HepG2 (cell line): ENCODE data around the gene YIPF4. TPM values are rescaled to one million over a fixed set of nuclear protein-coding genes. Genes with fewer than 3 reads are reported as not detected.

ENCODE experiments used
- ATM ChIP-seq: fragments of 450-650 bp; IDR thresholded peaks from 2 replicates; pipeline ENCODE4 v1.7.1; 2017; ENCODE audit warnings: mild to moderate bottlenecking, borderline replicate concordance
- ATRX ChIP-seq: sonication (generic); formaldehyde crosslinking; IDR thresholded peaks from 2 replicates; pipeline ENCODE4 v1.4.0; 2020; ENCODE audit warnings: missing genetic modification reagents, borderline replicate concordance
- CC2D1A ChIP-seq: sonication (generic); formaldehyde crosslinking; IDR thresholded peaks from 2 replicates; pipeline ENCODE4 v1.8.1; 2023; ENCODE audit warnings: mild to moderate bottlenecking, missing genetic modification reagents
- FOXM1 ChIP-seq: sonication (generic); formaldehyde crosslinking; IDR thresholded peaks from 2 replicates; pipeline ENCODE4 v1.5.0; 2020; ENCODE audit warnings: missing genetic modification reagents
- HHEX ChIP-seq: IDR thresholded peaks from 2 replicates; pipeline ENCODE4 v1.6.1; 2016; ENCODE audit warnings: control low read depth
- MTF2 ChIP-seq: sonication (generic); formaldehyde crosslinking; IDR thresholded peaks from 2 replicates; pipeline ENCODE4 v1.5.0; 2020; ENCODE audit warnings: missing genetic modification reagents, borderline replicate concordance
- NR2F6 ChIP-seq, 2 experiments: IDR thresholded peaks; 2 replicates each; pipeline ENCODE4 v1.6.1; 2016; ENCODE audit warnings: antibody characterized with exemption in 1 of 2, mild to moderate bottlenecking in 1 of 2
- PHF5A ChIP-seq: IDR thresholded peaks from one replicate; pipeline ENCODE4 v1.6.1; 2018; ENCODE audit warnings: low read depth, missing genetic modification reagents; ENCODE audit not compliant: unreplicated experiment
- RBAK ChIP-seq: sonication (generic); formaldehyde crosslinking; IDR thresholded peaks from 2 replicates; pipeline ENCODE4 v1.5.1; 2020; ENCODE audit warnings: mild to moderate bottlenecking, missing genetic modification reagents
- RELA ChIP-seq: sonication (generic); formaldehyde crosslinking; IDR thresholded peaks from 2 replicates; pipeline ENCODE4 v1.4.0; 2020; ENCODE audit warnings: missing genetic modification reagents
- SOX6 ChIP-seq, 2 experiments: fragments of 450-650 bp in 1 of 2; sonication (generic) in 1 of 2; formaldehyde crosslinking in 1 of 2; IDR thresholded peaks; 2 replicates each; pipeline versions ENCODE4 v1.4.0 to v1.6.1; 2017 to 2020; ENCODE audit warnings: antibody characterized with exemption in 1 of 2, mild to moderate bottlenecking in 1 of 2, missing genetic modification reagents in 1 of 2
- SP1 ChIP-seq, 2 experiments: fragments of 450-650 bp in 1 of 2; sonication (generic) in 1 of 2; formaldehyde crosslinking in 1 of 2; IDR thresholded peaks; 2 replicates each; pipeline versions ENCODE4 v1.4.0 to v1.6.1; 2016 to 2020; ENCODE audit warnings: missing genetic modification reagents in 1 of 2
- SUZ12 ChIP-seq: fragments of 150-350 bp; IDR thresholded peaks from 2 replicates; pipeline ENCODE4 v1.6.1; 2014; ENCODE audit warnings: low read depth, low read length
- ZKSCAN5 ChIP-seq: sonication (generic); formaldehyde crosslinking; IDR thresholded peaks from 2 replicates; pipeline ENCODE4 v1.5.1; 2020; ENCODE audit warnings: mild to moderate bottlenecking, missing genetic modification reagents
- ZMAT3 ChIP-seq: sonication (generic); formaldehyde crosslinking; conservative IDR thresholded peaks from 2 replicates; pipeline ENCODE4 v1.7.0; 2021; ENCODE audit warnings: missing genetic modification reagents
- ZNF3 ChIP-seq: IDR thresholded peaks from 2 replicates; pipeline ENCODE4 v1.7.0; 2017; ENCODE audit warnings: inconsistent platforms
- polyA plus RNA-seq, 8 experiments: library from polyadenylated mRNA; depleted of rRNA in 3 of 8; stranded (reverse) in 7 of 8; unstranded in 1 of 8; fragments of >200 nt; fragmentation: Illumina TruSeq in 4 of 8; extraction: Trizol in 4 of 8; gene quantifications; 2 replicates each; pipeline versions ENCODE4 v1.2.1 to v1.2.3, GENCODE V29; 2011 to 2016; ENCODE audit warnings: low read depth in 4 of 8, missing spikeins in 1 of 8, mixed read lengths in 1 of 8; ENCODE audit not compliant: insufficient read depth in 1 of 8
- total RNA-seq, 5 experiments: library from RNA; depleted of rRNA; stranded (reverse); fragments of >200 nt; fragmentation: Illumina TruSeq; extraction: Trizol; gene quantifications; 2 replicates each; pipeline ENCODE4 v1.2.3, GENCODE V29; 2016; ENCODE audit warnings: low read depth in 1 of 5
- TF ChIP-seq, protein P1 (sequence below): sonication (generic); formaldehyde crosslinking; IDR thresholded peaks from 2 replicates; pipeline ENCODE4 v1.5.1; 2020; ENCODE audit warnings: mild to moderate bottlenecking, missing genetic modification reagents, borderline replicate concordance
- TF ChIP-seq, protein P2 (sequence below), 2 experiments: fragments of 450-650 bp in 1 of 2; sonication (generic) in 1 of 2; formaldehyde crosslinking; IDR thresholded peaks; 2 replicates each; pipeline versions ENCODE4 v1.5.0 to v1.8.0; 2020 to 2022; ENCODE audit warnings: mild to moderate bottlenecking in 1 of 2, missing genetic modification reagents in 1 of 2
- TF ChIP-seq, protein P3 (sequence below): sonication (generic); formaldehyde crosslinking; conservative IDR thresholded peaks from 2 replicates; pipeline ENCODE4 v1.8.0; 2022; ENCODE audit warnings: mild to moderate bottlenecking, moderate library complexity, missing genetic modification reagents
- TF ChIP-seq, protein P4 (sequence below): sonication (generic); formaldehyde crosslinking; IDR thresholded peaks from 2 replicates; pipeline ENCODE4 v1.8.1; 2023; ENCODE audit warnings: mild to moderate bottlenecking, missing genetic modification reagents
- TF ChIP-seq, protein P5 (sequence below): sonication (generic); formaldehyde crosslinking; IDR thresholded peaks from 2 replicates; pipeline ENCODE4 v1.5.1; 2020; ENCODE audit warnings: missing genetic modification reagents, mild to moderate bottlenecking, borderline replicate concordance

YIPF4 gene
- total and polyA plus RNA-seq, 2 of the 13 experiments (the other 11 are each of a cell fraction or from before 2014, with no cell fraction given): 19.0 to 43.9 TPM

DNA sequence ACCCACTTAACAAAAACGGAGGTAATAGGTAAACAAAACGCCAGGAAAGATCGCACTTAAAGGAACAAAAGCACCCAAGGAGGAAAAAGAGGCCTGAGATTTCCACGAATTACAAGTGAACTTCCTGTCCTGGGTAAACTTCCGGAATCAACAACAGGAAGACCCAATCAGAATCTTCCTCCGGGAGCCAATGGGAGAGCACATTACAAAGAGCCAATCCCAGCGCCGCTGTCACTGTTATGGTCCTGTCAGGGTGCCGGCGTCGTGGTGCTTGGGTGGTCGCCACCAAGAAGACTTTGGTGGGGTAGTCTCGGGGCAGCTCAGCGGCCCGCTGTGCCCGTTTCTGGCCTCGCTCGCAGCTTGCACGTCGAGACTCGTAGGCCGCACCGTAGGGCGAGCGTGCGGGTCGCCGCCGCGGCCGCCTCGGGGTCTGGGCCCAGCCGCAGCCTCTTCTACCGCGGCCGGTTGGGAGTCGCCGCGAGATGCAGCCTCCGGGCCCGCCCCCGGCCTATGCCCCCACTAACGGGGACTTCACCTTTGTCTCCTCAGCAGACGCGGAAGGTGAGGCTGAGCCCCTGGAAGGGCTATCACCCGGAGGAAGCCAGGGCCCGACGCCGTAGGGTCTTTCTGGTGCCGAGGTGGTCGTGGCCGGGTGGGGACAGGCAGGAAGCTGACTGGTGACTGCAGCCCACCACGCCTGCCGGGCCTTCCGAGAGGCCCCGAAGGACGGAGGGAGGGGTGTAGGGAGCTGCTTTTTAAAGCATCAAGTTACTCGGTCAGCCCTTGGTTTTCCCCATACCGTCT is at the start of gene YIPF4 (continued):
- TF ChIP-seq, protein P1, sequence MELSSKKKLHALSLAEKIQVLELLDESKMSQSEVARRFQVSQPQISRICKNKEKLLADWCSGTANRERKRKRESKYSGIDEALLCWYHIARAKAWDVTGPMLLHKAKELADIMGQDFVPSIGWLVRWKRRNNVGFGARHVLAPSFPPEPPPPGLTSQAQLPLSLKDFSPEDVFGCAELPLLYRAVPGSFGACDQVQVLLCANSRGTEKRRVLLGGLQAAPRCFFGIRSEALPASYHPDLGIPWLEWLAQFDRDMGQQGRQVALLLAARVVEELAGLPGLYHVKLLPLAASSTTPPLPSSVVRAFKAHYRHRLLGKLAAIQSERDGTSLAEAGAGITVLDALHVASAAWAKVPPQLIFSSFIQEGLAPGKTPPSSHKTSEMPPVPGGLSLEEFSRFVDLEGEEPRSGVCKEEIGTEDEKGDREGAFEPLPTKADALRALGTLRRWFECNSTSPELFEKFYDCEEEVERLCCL: peak; percentile 33; the same call in 1 of the 2 replicates
- no peak for TF ChIP-seq ATM
- TF ChIP-seq SP1 (IDR thresholded peaks at IDR 0.05): no peak
- 0 out of 2 replicates have a peak, but pooled peaks have one; percentile 26 for TF ChIP-seq SP1 (CRISPR knock-in tag; IDR thresholded peaks at IDR 0.05)
- TF ChIP-seq, protein P2, sequence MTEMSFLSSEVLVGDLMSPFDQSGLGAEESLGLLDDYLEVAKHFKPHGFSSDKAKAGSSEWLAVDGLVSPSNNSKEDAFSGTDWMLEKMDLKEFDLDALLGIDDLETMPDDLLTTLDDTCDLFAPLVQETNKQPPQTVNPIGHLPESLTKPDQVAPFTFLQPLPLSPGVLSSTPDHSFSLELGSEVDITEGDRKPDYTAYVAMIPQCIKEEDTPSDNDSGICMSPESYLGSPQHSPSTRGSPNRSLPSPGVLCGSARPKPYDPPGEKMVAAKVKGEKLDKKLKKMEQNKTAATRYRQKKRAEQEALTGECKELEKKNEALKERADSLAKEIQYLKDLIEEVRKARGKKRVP (CRISPR knock-in tag; IDR thresholded peaks at IDR 0.05): no peak; a peak in 1 of 4 replicates
- peak; percentile 28; the same call in 1 of the 2 replicates for TF ChIP-seq NR2F6 (IDR thresholded peaks at IDR 0.05)
- TF ChIP-seq NR2F6 (CRISPR knock-in tag; IDR thresholded peaks at IDR 0.05): no peak
- TF ChIP-seq SOX6 (IDR thresholded peaks at IDR 0.05): no peak
- TF ChIP-seq SOX6 (CRISPR knock-in tag; IDR thresholded peaks at IDR 0.05): peak; percentile 14
- TF ChIP-seq CC2D1A (CRISPR knock-in tag): no peak
- TF ChIP-seq SUZ12: no peak
- TF ChIP-seq FOXM1 (CRISPR knock-in tag): no peak
- TF ChIP-seq MTF2: no peak
- peak; percentile 92 for TF ChIP-seq ZMAT3 (CRISPR knock-in tag)
- TF ChIP-seq PHF5A (CRISPR knock-in tag): no peak
- TF ChIP-seq HHEX (CRISPR knock-in tag): no peak
- TF ChIP-seq ZNF3: no peak
- TF ChIP-seq, protein P3, sequence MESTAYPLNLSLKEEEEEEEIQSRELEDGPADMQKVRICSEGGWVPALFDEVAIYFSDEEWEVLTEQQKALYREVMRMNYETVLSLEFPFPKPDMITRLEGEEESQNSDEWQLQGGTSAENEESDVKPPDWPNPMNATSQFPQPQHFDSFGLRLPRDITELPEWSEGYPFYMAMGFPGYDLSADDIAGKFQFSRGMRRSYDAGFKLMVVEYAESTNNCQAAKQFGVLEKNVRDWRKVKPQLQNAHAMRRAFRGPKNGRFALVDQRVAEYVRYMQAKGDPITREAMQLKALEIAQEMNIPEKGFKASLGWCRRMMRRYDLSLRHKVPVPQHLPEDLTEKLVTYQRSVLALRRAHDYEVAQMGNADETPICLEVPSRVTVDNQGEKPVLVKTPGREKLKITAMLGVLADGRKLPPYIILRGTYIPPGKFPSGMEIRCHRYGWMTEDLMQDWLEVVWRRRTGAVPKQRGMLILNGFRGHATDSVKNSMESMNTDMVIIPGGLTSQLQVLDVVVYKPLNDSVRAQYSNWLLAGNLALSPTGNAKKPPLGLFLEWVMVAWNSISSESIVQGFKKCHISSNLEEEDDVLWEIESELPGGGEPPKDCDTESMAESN (CRISPR knock-in tag): no peak; the same call in none of the 2 replicates
- TF ChIP-seq, protein P4, sequence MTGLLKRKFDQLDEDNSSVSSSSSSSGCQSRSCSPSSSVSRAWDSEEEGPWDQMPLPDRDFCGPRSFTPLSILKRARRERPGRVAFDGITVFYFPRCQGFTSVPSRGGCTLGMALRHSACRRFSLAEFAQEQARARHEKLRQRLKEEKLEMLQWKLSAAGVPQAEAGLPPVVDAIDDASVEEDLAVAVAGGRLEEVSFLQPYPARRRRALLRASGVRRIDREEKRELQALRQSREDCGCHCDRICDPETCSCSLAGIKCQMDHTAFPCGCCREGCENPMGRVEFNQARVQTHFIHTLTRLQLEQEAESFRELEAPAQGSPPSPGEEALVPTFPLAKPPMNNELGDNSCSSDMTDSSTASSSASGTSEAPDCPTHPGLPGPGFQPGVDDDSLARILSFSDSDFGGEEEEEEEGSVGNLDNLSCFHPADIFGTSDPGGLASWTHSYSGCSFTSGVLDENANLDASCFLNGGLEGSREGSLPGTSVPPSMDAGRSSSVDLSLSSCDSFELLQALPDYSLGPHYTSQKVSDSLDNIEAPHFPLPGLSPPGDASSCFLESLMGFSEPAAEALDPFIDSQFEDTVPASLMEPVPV (CRISPR knock-in tag): peak; percentile 97
- TF ChIP-seq, protein P5, sequence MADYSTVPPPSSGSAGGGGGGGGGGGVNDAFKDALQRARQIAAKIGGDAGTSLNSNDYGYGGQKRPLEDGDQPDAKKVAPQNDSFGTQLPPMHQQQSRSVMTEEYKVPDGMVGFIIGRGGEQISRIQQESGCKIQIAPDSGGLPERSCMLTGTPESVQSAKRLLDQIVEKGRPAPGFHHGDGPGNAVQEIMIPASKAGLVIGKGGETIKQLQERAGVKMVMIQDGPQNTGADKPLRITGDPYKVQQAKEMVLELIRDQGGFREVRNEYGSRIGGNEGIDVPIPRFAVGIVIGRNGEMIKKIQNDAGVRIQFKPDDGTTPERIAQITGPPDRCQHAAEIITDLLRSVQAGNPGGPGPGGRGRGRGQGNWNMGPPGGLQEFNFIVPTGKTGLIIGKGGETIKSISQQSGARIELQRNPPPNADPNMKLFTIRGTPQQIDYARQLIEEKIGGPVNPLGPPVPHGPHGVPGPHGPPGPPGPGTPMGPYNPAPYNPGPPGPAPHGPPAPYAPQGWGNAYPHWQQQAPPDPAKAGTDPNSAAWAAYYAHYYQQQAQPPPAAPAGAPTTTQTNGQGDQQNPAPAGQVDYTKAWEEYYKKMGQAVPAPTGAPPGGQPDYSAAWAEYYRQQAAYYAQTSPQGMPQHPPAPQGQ (CRISPR knock-in tag): no peak
- TF ChIP-seq ZKSCAN5 (CRISPR knock-in tag): no peak
- no peak for TF ChIP-seq RBAK (CRISPR knock-in tag)
- TF ChIP-seq RELA: peak; percentile 90; the same call in 1 of the 2 replicates
- peak; percentile 21; the same call in 1 of the 2 replicates for TF ChIP-seq ATRX
